ENCODE results near the gene HLCS. TPM values are rescaled to one million over a fixed set of nuclear protein-coding genes. Genes with fewer than 3 reads are reported as not detected.

HLCS gene
- polyA plus RNA-seq, 1 experiment: 16.9 TPM

DNA sequence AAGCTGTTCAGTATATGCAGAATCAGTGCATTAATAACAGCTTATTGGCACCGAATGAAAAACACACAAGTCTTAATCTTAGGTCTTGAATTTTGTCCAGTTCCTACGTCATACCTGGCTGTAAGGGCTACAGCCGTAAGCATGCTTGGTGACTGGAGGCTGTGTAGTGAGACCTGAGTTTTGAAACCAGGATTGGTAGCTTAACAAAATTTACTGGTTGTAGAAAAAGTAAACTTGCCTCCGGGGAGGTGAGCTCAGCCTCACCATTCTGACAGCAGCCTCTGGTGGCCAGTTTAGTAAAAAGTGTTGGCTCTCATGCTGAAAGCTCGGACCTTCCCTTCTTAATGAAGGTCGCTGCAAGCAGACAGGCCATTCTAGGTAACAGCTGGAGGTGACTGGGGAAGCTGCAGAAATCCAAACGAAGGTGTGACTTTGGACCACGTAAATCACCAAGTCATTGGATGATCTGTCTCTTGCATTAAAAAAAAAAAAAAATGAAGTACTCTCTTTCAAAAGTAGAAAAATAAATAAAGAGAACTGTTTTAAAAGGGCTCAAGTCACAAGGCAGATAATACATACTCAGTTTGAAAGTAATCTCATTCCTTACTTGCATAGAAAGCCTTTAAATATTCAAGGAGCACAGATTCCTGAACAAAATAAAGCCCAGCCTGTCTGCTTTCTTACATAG lies 48.9 kb downstream of the HLCS start:
- POLR2A ChIA-PET: no interaction called here
- DNase-seq (ENCODE audit: low read depth): no peak
- Histone ChIP-seq H3K36me3 (ENCODE audit: control insufficient read depth, insufficient read depth, low read length) (no peaks in the 10 kb centered on the region; the same call in 1 of the 2 replicates), H3K27me3 (ENCODE audit: control insufficient read depth, insufficient read depth, low read length) (no peaks in the 10 kb centered on the region), H3K4me3 (ENCODE audit: low read depth, low read length) (no peak overlapping the region)
- TF ChIP-seq, protein P1, sequence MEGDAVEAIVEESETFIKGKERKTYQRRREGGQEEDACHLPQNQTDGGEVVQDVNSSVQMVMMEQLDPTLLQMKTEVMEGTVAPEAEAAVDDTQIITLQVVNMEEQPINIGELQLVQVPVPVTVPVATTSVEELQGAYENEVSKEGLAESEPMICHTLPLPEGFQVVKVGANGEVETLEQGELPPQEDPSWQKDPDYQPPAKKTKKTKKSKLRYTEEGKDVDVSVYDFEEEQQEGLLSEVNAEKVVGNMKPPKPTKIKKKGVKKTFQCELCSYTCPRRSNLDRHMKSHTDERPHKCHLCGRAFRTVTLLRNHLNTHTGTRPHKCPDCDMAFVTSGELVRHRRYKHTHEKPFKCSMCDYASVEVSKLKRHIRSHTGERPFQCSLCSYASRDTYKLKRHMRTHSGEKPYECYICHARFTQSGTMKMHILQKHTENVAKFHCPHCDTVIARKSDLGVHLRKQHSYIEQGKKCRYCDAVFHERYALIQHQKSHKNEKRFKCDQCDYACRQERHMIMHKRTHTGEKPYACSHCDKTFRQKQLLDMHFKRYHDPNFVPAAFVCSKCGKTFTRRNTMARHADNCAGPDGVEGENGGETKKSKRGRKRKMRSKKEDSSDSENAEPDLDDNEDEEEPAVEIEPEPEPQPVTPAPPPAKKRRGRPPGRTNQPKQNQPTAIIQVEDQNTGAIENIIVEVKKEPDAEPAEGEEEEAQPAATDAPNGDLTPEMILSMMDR (IDR thresholded peaks at IDR 0.05; ENCODE audit: insufficient read depth, low read depth, low read length): peak; percentile 69
- CTCF ChIA-PET: interaction anchor here (0.5 to 4.0 kb wide), 20 partner anchors 9 to 414 kb away, joined by 3 to 23 read pairs (median 4); no protein-coding TSS in a partner anchor

DNA sequence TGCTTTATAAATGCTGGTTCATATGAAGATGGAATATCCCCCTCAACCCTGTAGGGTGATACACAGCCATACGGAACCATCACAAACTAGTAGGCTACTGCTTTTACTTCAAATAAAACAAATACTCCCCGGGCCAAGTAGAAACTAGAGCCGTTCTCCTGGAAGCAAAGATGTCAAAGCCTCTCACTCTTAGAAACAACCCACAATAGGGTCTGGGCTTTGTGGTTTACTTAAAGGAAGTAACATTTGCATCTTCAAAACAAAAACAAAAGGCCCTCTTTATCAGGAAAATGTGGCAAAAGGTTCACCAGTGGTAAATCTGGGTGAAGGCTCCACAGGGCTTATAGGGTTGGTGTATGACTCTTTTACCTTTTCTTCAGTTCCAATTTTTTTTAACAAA lies 49.8 kb downstream of the HLCS start:
- TF ChIP-seq, protein P1 (IDR thresholded peaks at IDR 0.05; ENCODE audit: insufficient read depth, low read depth, low read length): no peak
- ChIA-PET CTCF (interaction anchor here (0.9 to 4.0 kb wide), 11 partner anchors 11 to 413 kb away, joined by 3 to 23 read pairs (median 4); no protein-coding TSS in a partner anchor), POLR2A (no interaction called here)

DNA sequence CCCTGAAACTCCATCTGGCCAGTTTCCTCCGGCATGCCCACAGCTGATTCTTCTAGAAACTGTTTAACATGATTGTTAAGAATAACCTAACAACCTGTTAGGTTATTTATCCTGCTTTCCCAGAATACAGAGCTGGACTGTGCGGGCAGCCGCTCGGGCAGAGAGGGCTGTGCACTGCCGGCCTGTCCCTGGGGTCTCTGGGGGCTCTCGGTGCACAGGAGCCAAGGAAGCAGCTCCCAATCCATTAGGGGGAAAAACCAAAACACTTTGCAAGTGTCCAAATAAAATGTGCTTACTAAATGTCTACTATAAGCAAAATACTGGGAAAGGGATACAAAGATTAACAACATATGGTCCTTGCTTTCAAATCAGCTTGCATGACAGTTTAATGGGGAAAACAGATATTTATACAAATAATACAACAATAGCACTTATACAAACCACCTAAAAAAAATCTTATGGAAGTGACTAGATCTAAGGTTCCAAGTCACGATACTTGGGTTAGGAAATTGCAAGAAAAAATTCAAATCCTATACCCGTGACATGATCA lies 50.7 kb downstream of the HLCS start:
- H3K27me3 ChIP-seq (ENCODE audit: control insufficient read depth, insufficient read depth, low read length): no peaks in the 10 kb centered on the region
- no peak for DNase-seq (ENCODE audit: low read depth)
- ChIA-PET CTCF (interaction anchor here (1.7 to 4.0 kb wide), 3 partner anchors 12 to 413 kb away, joined by 5 to 23 read pairs (median 9); no protein-coding TSS in a partner anchor), POLR2A (no interaction called here)
- no peaks in the 10 kb centered on the region; the same call in 1 of the 2 replicates for H3K36me3 ChIP-seq (ENCODE audit: control insufficient read depth, insufficient read depth, low read length)
- no peak overlapping the region for H3K4me3 ChIP-seq (ENCODE audit: low read depth, low read length)
- TF ChIP-seq, protein P1 (IDR thresholded peaks at IDR 0.05; ENCODE audit: insufficient read depth, low read depth, low read length): no peak

More for the DNA sequence above, 49.8 kb downstream of the HLCS start:
- no peaks in the 10 kb centered on the region for H3K27me3 ChIP-seq (ENCODE audit: control insufficient read depth, insufficient read depth, low read length)
- no peak for DNase-seq (ENCODE audit: low read depth)
- H3K36me3 ChIP-seq (ENCODE audit: control insufficient read depth, insufficient read depth, low read length): no peaks in the 10 kb centered on the region; the same call in 1 of the 2 replicates
- H3K4me3 ChIP-seq (ENCODE audit: low read depth, low read length): no peak overlapping the region

DNA sequence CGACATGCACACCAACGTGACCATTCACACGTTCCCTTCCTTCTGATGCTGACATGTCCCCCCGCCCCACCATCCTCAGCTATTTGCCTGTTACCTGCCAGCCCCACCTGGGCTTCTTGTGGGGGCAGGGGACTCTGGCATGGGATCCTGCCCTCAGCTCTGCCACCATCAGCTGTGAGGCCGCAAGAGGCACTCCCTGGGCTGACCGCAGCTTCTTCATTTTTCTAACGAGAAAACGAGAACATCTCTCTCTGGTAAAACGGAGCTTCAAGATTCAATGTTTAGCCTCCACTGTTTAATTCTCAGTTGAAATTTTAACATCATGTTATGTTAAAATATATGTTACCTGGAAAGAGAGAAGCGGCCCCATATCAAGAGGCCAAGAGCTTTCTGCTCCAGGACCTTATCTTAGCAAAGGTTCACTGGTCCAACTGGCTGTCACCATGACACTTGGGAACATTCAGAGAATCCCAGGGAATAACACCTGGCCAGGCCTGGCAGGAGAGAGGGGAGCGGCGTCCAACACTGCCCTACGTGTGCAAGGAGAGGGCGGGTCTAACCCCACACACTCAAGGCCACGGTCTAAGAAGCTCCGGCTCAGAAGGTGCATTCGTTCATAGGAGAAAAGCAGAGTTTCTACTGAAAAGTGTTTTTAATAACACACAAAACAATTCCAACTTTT lies 51.3 kb downstream of the HLCS start:
- H3K36me3 ChIP-seq (ENCODE audit: control insufficient read depth, insufficient read depth, low read length): no peaks in the 10 kb centered on the region; the same call in 1 of the 2 replicates
- no peaks in the 10 kb centered on the region for H3K27me3 ChIP-seq (ENCODE audit: control insufficient read depth, insufficient read depth, low read length)
- no peak overlapping the region for H3K4me3 ChIP-seq (ENCODE audit: low read depth, low read length)
- TF ChIP-seq, protein P1 (IDR thresholded peaks at IDR 0.05; ENCODE audit: insufficient read depth, low read depth, low read length): no peak
- DNase-seq (ENCODE audit: low read depth): no peak
- ChIA-PET CTCF (interaction anchor here (1.7 to 4.0 kb wide), 2 partner anchors 284 to 412 kb away, joined by 5 to 23 read pairs; no protein-coding TSS in a partner anchor), POLR2A (no interaction called here)

Measured in BJ (cell line).